ENCODE data around the gene RXRA.

The RXRA gene

GRCh38 chr9:134414900-134415425, 88.7 kb downstream of the RXRA start:
- no peak for DNase-seq (ENCODE audit: low read depth, low spot score)

- no peak for DNase-seq (ENCODE audit: low read depth, low spot score)
These were observed 90.2 kb downstream of the RXRA start for GRCh38 chr9:134416385-134417015.

GRCh38 chr9:134418354-134418753, 92.1 kb downstream of the RXRA start:
- no peak for DNase-seq (ENCODE audit: low read depth, low spot score)

- DNase-seq (ENCODE audit: low read depth, low spot score) = no peak
These were observed 92.9 kb downstream of the RXRA start for GRCh38 chr9:134419000-134419683.

- no peak for DNase-seq (ENCODE audit: low read depth, low spot score)
These were observed 93.4 kb downstream of the RXRA start for GRCh38 chr9:134419684-134420076.

DNA sequence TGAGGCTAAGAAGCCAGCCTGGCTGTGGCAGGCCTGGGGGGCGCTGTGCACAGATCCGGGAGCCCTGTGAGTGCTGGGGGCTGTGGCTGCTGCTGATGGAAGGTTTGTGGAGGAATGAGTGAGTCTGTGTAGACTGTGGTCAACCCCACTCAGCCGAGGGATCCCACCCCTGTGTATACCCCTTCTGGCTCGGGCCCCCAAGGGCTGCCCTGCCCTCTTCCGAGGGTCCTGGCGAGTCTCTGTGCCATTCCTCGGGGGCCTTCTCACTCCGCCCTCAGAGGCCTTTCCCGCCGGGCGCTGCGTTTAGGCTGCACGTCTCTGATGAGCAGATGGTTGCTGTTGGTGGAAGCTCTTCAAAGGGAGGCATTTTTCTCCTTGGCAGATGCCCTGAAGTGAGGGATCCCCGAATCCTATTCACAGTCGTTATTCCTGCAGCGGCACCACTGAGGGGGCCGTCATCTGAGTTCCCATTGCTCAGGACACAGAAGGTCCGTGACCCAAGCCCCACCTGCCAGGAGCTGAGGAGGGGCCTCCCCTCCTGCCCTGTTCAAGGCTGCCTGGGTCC, 94.1 kb downstream of the RXRA start:
- no peak for DNase-seq (ENCODE audit: low read depth, low spot score)

DNA sequence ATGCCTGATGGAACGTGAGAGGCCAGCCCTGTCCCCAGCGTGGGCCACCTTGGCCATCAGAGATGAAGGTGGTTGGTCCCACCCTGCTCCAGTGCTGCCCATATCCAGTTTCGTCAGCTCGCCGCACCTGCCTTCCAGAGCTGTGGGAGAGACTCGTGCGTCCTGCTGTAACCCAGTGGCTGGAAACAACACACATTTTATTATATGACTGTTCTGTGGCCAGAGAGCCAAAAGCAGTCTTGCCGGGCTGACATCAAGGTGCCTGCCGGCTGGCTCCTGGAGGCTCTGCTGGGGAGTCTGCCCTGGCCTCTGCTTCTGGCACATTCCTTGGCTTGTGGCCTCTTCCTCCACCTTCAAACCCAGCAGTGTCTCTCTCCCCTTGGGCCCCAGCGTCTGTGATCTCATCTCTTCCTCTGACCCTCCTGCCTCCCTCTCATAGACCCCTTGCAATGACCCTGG, 94.7 kb downstream of the RXRA start:
- no peak for DNase-seq (ENCODE audit: low read depth, low spot score)

DNA sequence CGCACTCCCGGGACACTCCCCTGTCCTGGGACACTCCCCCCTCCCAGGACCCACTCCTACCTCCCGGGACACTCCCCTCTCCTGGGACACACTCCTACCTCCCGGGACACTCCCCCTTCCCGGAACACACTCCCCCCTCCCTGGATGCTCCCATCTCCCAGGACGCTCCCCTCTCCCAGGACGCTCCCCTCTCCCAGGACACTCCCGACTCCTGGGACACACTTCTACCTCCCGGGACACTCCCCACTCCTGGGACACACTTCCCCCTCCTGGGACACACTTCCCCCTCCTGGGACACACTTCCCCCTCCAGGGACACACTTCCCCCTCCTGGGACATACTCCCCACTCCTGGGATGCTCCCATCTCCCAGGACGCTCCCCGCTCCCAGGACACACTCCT, 95.6 kb downstream of the RXRA start:
- DNase-seq (ENCODE audit: low read depth, low spot score) = no peak

- DNase-seq (ENCODE audit: low read depth, low spot score) = no peak
These were observed 96.2 kb downstream of the RXRA start for GRCh38 chr9:134422301-134423090.

DNA sequence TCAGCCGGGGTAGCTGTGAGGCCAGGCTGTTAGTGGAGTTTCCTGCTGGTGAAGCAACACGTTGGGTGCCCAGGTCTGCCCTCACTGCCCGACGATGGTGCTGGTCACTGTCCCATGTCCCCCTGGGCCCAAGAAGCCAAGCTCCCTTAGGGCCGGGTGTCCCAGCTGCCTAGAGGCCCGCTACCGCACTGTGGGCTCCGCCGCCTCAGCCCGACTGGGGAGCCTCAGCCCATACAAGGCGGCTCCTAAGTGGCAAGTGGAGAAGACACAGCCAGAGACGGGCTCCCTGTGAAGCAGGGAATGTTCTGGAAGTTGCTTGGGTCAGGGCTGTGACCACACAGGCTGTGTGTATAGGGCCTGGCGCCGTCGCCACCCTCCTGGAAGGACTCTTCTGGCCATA, 96.9 kb downstream of the RXRA start:
- no peak for DNase-seq (ENCODE audit: low read depth, low spot score)

DNA sequence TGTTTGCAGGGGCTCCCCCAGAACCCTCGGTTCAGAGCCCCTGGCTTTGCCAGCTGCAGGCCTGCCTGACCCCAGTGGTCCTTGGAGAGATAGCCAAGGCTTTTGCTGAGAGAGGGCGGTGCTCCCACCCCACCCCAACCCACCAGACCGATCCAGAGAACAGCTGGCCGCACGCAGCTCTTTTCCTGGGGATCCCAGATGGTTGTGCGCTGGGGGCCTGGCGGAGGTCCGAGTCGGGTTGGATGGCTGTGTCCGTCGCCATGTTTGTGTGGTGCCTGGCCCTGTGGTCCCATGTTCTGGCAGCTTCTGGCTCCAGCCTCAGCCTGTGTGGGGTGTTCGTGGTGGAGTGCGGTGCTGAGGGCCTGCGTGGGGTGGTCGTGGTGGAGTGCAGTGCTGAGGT, 97.5 kb downstream of the RXRA start:
- no peak for DNase-seq (ENCODE audit: low read depth, low spot score)

- DNase-seq (ENCODE audit: low read depth, low spot score) = no peak
These were observed 98.6 kb downstream of the RXRA start for GRCh38 chr9:134424818-134425217.

DNA sequence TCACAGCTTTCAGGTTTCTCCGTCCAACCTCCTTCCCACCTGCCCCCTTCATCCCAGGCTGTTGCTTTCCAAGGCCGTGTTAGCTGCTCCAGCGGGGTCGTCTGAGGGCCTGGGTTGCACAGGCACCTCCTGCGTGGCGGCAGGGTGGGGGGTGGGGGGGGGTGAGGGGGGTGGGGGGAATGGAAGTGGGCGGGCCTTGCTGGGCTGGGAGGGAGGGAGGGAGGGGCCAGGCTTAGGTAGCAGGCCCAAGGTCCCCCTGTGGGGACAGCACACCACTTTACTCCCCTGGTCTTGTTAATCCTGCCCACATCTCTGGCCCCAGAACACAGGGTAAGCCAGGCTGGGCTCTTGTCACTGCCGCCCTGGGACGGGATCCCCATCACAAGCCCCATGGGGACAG, 99.1 kb downstream of the RXRA start:
- no peak for DNase-seq (ENCODE audit: low read depth, low spot score)

GRCh38 chr9:134425812-134426211, 99.6 kb downstream of the RXRA start:
- no peak for DNase-seq (ENCODE audit: low read depth, low spot score)

DNA sequence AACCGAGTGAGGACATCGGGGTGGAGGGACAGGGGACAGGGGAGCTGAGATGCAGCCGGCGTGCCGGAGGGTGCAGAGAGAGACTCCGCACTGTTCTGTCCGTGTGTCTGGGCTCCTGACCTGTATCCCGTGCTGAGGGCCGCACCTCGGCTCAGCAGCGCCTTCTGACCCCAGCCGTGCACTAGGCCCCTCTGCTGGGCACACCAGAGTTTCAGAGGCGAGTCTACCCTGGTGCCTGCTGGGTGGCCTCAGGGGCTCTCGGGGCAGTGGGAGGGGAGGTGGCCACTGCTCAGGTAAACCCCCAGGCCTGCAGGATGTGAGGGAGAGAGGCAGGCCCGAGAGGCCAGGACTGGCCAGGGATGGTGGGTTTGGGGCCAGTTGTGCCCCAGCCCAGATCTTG, 100.2 kb downstream of the RXRA start:
- DNase-seq (ENCODE audit: low read depth, low spot score) = no peak

- no peak for DNase-seq (ENCODE audit: low read depth, low spot score)
These were observed 101.0 kb downstream of the RXRA start for GRCh38 chr9:134427153-134427782.

GRCh38 chr9:134428559-134428958, 102.3 kb downstream of the RXRA start:
- no peak for DNase-seq (ENCODE audit: low read depth, low spot score)

DNA sequence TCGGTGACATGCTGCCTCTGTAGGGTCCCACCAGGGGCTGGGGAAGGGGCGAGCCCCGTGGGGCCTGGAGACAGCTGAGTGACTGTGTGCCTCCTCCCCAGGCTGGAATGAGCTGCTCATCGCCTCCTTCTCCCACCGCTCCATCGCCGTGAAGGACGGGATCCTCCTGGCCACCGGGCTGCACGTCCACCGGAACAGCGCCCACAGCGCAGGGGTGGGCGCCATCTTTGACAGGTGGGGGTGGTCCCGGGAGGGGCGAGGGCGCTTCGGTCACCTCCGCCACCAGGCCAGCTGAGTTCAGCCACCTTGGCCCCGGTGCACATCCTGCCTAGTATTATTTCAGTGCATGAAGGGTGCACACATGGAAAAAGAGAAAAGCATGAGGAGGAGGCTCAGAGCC, 102.8 kb downstream of the RXRA start:
- DNase-seq (ENCODE audit: low read depth, low spot score) = no peak

- no peak for DNase-seq (ENCODE audit: low read depth, low spot score)
These were observed 103.2 kb downstream of the RXRA start for GRCh38 chr9:134429481-134429880.

DNA sequence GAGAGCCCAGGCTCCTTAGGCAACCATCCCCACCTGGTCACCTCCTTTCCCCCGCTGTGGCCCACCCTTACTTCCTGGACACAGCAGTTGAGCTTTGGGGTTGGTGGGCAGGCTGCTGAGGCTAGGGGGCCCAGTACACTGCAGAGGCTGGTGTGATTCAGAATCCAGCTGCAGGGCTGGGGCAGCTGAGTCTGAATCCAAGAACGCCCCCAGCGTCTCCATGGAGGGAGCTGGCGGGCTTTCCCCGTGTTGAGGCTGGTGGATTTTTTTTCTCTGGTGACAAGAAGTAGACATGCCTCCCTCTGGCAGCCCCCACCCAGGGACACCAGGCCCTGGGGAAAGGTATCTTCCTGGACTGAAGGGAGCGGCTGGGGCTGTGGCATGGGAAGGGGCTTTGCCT, 104.8 kb downstream of the RXRA start:
- DNase-seq (ENCODE audit: low read depth, low spot score) = no peak

DNA sequence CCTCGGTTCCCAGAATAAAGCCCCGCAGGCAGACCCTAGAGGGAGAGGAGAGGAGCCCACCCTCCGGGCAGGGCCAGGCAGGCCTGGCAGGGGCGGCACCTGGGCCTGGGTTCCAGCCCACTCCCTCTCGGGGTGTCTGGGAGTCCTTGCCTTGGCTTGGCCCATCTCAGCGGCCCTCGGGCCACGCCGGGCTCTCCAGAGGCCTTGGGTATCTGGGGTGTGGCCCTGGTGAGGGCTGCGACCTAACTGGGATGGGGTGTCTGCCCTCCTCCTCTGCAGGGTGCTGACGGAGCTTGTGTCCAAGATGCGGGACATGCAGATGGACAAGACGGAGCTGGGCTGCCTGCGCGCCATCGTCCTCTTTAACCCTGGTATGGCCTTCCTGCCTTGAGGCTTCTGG, 105.4 kb downstream of the RXRA start:
- DNase-seq (ENCODE audit: low read depth, low spot score) = no peak

- no peak for DNase-seq (ENCODE audit: low read depth, low spot score)
These were observed 106.2 kb downstream of the RXRA start for GRCh38 chr9:134432471-134432870.

All from activated naive CD8-positive, alpha-beta T cell treated with anti-CD3 and anti-CD28 coated beads, Interleukin-2, amount 50 U/mL, for 16 hours (primary cell).